ENCODE measurements around the gene GXYLT2.

Gene GXYLT2

DNA sequence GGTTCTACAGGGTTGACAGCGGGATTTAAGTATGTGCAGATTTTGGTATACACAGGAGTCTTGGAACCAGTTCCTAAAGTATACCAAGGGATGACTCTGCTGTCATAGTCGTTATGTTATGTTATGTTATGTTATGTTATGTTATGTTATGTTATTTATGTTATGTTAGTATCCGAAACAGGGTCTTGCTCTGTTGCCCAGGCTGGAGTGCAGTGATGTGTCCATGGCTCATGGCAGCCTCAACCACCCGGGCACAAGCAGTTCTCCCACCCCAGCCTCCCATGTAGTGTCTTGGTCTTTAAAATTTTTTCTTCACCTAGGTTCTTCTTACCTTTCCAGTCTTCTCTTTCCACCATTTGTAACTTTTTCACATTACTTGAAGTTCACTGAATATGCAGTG lies 130.5 kb downstream of the GXYLT2 start:
- DNase-seq (ENCODE audit: low spot score) = no peak

DNA sequence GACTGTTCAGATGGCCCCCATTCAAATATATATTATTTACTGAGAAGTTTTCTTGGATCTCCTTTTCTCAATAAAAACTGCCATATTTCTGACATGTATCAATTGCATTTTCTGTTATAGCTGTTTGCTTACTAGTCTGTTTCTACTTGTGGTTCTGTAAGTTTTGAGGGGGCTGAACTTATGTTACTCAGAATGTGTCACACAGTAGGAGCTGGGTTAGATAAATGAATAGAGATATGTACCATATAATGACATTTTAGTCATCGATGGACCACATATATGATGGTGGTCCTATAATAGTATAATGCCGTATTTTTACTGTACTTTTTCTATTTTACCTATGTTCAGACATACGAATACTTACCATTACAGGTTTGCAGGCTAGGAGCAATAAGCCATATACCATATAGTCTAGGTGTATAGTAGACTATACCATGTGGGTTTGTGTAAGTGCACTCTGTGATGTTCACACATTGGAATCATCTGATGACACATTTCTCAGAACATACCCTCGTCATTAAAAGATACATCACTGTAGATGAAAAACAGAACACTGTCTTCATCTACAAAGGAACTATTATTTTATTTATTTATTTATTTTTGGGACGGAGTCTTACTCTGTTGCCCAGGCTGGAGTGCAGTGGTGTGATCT lies 131.1 kb downstream of the GXYLT2 start:
- no peak for DNase-seq (ENCODE audit: low spot score)

DNA sequence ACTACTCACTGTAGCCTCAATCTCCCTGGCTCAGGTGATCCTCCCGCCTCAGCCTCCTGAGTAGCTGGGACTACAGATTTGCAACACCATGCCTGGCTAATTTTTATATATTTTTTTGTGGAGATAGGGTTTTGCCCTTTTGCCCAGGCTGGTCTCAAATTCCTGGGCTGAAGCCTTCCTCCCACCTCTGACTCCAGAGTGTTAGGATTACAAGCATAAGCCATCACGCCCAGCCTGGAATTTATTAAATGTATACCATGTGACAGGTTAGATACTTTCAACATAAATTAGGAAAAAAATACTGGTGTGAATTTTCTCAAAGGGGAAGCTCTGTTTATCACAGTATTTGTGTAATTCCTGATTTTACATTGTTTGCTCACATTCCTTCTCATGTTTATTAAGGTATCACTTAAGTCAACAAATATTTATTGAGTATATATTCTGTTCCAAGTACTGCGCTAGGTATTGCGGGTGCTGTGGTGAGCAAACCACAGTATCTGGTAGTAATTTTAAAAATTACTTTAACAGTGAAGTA lies 133.5 kb downstream of the GXYLT2 start:
- DNase-seq (ENCODE audit: low spot score) = no peak

DNA sequence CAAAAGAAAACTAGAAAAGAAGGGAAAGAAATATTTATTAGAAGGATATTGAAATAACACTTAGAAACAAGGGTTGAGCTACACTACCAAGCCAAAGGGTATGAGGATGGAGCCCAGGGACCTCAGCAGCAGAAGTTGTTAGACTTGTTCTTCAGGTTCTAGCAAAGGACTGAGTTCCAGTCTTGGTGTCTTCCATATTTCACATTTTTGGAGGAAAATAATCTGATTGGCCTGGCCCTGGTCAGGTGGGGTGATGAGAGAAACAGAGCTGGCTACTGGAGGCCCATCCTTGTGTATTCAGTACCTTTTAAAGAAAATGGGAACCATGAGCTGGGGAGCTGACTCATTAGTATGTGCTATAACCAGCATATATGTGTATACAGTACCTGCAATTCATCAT lies 137.0 kb downstream of the GXYLT2 start:
- DNase-seq (ENCODE audit: low spot score) = no peak

DNA sequence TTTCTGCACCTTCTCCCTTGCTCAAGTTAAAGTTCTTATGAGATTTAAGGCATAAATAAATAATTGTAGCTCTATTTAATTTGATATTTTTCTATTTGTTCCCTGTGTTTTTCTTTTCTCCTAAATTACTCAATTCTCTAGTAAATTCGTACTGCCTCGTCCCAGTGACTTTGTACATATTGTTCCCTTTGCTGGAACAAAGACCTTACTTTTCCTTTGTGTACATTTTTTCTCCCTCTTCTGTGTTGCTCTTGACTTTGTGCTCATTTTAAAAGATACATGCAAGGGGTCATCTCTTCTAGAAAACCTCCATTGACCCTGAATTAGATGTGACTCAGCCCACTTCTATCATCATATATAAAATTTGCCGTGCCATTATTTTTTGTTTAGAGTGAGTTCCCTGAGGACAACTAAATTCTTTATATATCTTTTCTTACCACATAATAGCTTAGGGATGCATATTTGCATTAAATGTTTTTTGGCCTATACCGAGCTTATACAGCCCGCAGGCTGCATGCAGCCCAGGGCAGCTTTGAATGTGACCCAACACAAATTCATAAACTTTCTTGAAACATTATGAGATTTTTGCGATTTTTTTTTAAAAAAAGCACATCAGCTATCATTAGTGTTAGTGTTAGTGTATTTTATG lies 138.4 kb downstream of the GXYLT2 start:
- DNase-seq (ENCODE audit: low spot score) = no peak

Measured in AG20443 (cell line).